Stomach (tissue), 4 donors: ENCODE data around the gene FBXO3.

Experiments used
- EP300 ChIP-seq: sonication (generic); formaldehyde crosslinking; IDR thresholded peaks from one replicate; pipeline ENCODE4 v1.6.1; 2017; ENCODE audit warnings: antibody characterized with exemption
- POLR2AphosphoS5 ChIP-seq, 3 donors: sonication (generic); formaldehyde crosslinking; IDR thresholded peaks; one replicate each; pipeline ENCODE4 v1.6.1; 2016; ENCODE audit warnings: antibody characterized with exemption in 3 of 3

DNA sequence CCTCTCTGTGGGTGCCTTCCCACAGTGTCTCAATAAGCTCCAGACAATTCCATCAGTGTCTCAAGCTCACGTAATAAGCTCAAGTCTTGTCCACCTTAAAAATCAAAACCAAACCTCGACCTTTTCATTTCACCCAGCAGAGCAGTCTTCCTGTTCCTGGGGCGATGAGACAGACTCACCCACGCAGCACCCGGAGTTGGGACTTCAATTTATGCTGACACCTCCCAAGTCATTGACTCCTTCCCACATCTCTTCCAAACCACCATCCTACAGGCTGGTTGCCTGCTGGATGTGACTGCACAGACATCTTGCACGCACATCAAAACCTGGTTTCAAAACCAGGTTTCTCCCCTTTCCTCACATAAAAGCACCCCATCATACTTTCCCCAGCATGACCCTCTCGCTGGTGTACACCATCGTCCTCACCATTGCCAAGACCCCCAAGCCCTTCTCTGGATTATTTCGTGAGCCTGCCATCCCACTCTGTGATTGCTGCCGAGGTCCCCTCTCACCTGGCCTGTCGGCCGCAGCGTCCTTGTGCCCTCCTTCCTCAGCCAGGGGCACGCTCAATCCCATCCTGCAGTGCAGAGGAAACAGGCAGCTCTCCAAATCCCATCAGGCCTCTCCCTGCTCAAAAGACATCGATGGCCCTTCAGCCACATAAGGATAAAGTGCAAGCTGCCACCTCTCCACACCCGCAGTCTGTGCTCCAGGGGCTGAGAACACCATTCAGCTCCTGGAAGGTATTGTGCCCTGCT, 45.1 kb upstream of the FBXO3 start:
- TF ChIP-seq EP300: no peak
- TF ChIP-seq POLR2AphosphoS5 (IDR thresholded peaks at IDR 0.05): no peak
